K562 (cell line): ENCODE results near the gene C19orf67. TPM values are rescaled to one million over a fixed set of nuclear protein-coding genes. Genes with fewer than 3 reads are reported as not detected.

Experiments
- CC2D1A ChIP-seq: fragments of 450-650 bp; IDR thresholded peaks from 2 replicates; pipeline ENCODE4 v1.6.1; 2017; ENCODE audit warnings: mild to moderate bottlenecking
- DPF2 ChIP-seq: fragments of 450-650 bp; IDR thresholded peaks from 2 replicates; pipeline ENCODE4 v1.6.1; 2016
- EGR1 ChIP-seq: fragments of 450-650 bp; conservative IDR thresholded peaks from 2 replicates; pipeline ENCODE4 v1.6.1; 2017; ENCODE audit warnings: mild to moderate bottlenecking
- HDAC3 ChIP-seq: fragments of 450-650 bp; IDR thresholded peaks from 2 replicates; pipeline ENCODE4 v1.6.1; 2018; ENCODE audit warnings: borderline replicate concordance, mild to moderate bottlenecking, moderate library complexity; ENCODE audit not compliant: partially characterized antibody
- HMGN3 ChIP-seq: IDR thresholded peaks from 2 replicates; pipeline ENCODE4 v1.6.1; 2011; ENCODE audit warnings: borderline replicate concordance, low read depth, mild to moderate bottlenecking, mixed read lengths, low read length; ENCODE audit not compliant: insufficient read length; ENCODE audit errors: extremely low read depth
- HNRNPUL1 ChIP-seq: fragments of 200-400 bp; formaldehyde crosslinking; IDR thresholded peaks from 2 replicates; pipeline ENCODE4 v1.6.1; 2017; ENCODE audit warnings: low read length
- JUND ChIP-seq, 2 experiments: IDR thresholded peaks; 2 replicates in 1 of 2; 3 replicates in 1 of 2; pipeline ENCODE4 v1.6.1; 2011; ENCODE audit warnings: borderline replicate concordance in 2 of 2, low read depth in 2 of 2, low read length in 2 of 2, improper control_type of control experiment in 1 of 2, missing biosample characterization in 1 of 2, missing genetic modification characterization in 1 of 2, missing genetic modification reagents in 1 of 2
- KDM5B ChIP-seq: fragments of 200-600 bp; sonication (generic); IDR thresholded peaks from 2 replicates; pipeline ENCODE4 v1.6.1; 2012; ENCODE audit warnings: low read depth, mild to moderate bottlenecking, moderate library complexity, low read length, control low read depth, inconsistent platforms; ENCODE audit not compliant: insufficient replicate concordance
- KLF1 ChIP-seq: fragments of 450-650 bp; IDR thresholded peaks from 2 replicates; pipeline ENCODE4 v1.6.1; 2016; ENCODE audit warnings: missing genetic modification characterization, missing compliant biosample characterization
- KLF13 ChIP-seq: fragments of 450-650 bp; IDR thresholded peaks from 2 replicates; pipeline ENCODE4 v1.6.1; 2016; ENCODE audit warnings: missing genetic modification characterization, low read depth, mild to moderate bottlenecking, missing compliant biosample characterization, moderate library complexity, borderline replicate concordance
- MEF2D ChIP-seq: conservative IDR thresholded peaks from 2 replicates; pipeline ENCODE4 v1.6.1; 2016; ENCODE audit warnings: low read depth, missing genetic modification characterization, missing compliant biosample characterization
- RFX7 ChIP-seq: fragments of 250-450 bp; sonication (Bioruptor Pico); IDR thresholded peaks from 2 replicates; pipeline ENCODE4 v1.5.1; 2021; ENCODE audit warnings: mild to moderate bottlenecking
- SMARCA4 ChIP-seq: fragments of 450-650 bp; IDR thresholded peaks from 2 replicates; pipeline ENCODE4 v1.6.1; 2016
- SNIP1 ChIP-seq: fragments of 450-650 bp; IDR thresholded peaks from 2 replicates; pipeline ENCODE4 v1.7.1; 2017; ENCODE audit warnings: low read depth, mild to moderate bottlenecking
- SREBF1 ChIP-seq: fragments of 150-350 bp; IDR thresholded peaks from 2 replicates; pipeline ENCODE4 v1.6.1; 2014; ENCODE audit warnings: antibody characterized with exemption, low read depth, low read length, borderline replicate concordance
- SRSF9 ChIP-seq: fragments of 200-400 bp; formaldehyde crosslinking; IDR thresholded peaks from 2 replicates; pipeline ENCODE4 v1.6.1; 2017; ENCODE audit warnings: low read depth, low read length, borderline replicate concordance
- TAF15 ChIP-seq: fragments of 200-400 bp; formaldehyde crosslinking; IDR thresholded peaks from 2 replicates; pipeline ENCODE4 v1.6.1; 2017; ENCODE audit warnings: mild to moderate bottlenecking, low read depth, low read length, moderate library complexity
- TRIM28 ChIP-seq: fragments of 450-650 bp; IDR thresholded peaks from 2 replicates; pipeline ENCODE4 v1.6.1; 2017
- TSC22D4 ChIP-seq: fragments of 450-650 bp; IDR thresholded peaks from 2 replicates; pipeline ENCODE4 v1.6.1; 2016; ENCODE audit warnings: missing genetic modification characterization, missing biosample characterization, control low read depth
- ZC3H4 ChIP-seq: sonication (generic); formaldehyde crosslinking; IDR thresholded peaks from 2 replicates; pipeline ENCODE4 v1.9.0; 2021; ENCODE audit warnings: missing genetic modification reagents, borderline replicate concordance
- ZNF316 ChIP-seq: fragments of 450-650 bp; IDR thresholded peaks from 2 replicates; pipeline ENCODE4 v1.6.1; 2016
- polyA plus RNA-seq, 8 experiments: library from polyadenylated mRNA; depleted of rRNA in 4 of 8; stranded (reverse) in 5 of 8; unstranded in 3 of 8; fragments of >200 nt; fragmentation: Nextera tagmentation in 2 of 8; fragmentation: Illumina TruSeq in 1 of 8; extraction: Ambion mirVana in 2 of 8; extraction: Trizol in 1 of 8; gene quantifications; 2 replicates each; pipeline versions ENCODE4 v1.2.1 to v1.2.3, GENCODE V29; 2011 to 2014; ENCODE audit warnings: inconsistent platforms in 1 of 8, missing spikeins in 1 of 8
- total RNA-seq, 7 experiments: library from RNA; depleted of rRNA in 6 of 7; stranded (reverse); fragments of >200 nt in 6 of 7; fragmentation: Illumina TruSeq in 2 of 7; extraction: Trizol in 2 of 7; gene quantifications; 2 replicates each; pipeline versions ENCODE4 v1.2.1 to v1.2.3, GENCODE V29; 2011 to 2021; ENCODE audit warnings: low replicate concordance in 1 of 7
- TF ChIP-seq, protein P1 (sequence below): fragments of 450-650 bp; IDR thresholded peaks from 2 replicates; pipeline ENCODE4 v1.7.0; 2016; ENCODE audit warnings: borderline replicate concordance
- TF ChIP-seq, protein P2 (sequence below): fragments of 450-650 bp; formaldehyde crosslinking; IDR thresholded peaks from 2 replicates; pipeline ENCODE4 v1.4.0; 2022; ENCODE audit warnings: mild to moderate bottlenecking, moderate library complexity
- TF ChIP-seq, protein P3 (sequence below): fragments of 450-650 bp; IDR thresholded peaks from 2 replicates; pipeline ENCODE4 v1.7.1; 2018; ENCODE audit warnings: mild to moderate bottlenecking, low read depth; ENCODE audit not compliant: partially characterized antibody

C19orf67 gene
- total and polyA plus RNA-seq, 9 of the 15 experiments (the other 6 are each of a cell fraction or from before 2014, with no cell fraction given), result 0.29 to 1.8 (median 0.51) TPM; not detected in 3

DNA sequence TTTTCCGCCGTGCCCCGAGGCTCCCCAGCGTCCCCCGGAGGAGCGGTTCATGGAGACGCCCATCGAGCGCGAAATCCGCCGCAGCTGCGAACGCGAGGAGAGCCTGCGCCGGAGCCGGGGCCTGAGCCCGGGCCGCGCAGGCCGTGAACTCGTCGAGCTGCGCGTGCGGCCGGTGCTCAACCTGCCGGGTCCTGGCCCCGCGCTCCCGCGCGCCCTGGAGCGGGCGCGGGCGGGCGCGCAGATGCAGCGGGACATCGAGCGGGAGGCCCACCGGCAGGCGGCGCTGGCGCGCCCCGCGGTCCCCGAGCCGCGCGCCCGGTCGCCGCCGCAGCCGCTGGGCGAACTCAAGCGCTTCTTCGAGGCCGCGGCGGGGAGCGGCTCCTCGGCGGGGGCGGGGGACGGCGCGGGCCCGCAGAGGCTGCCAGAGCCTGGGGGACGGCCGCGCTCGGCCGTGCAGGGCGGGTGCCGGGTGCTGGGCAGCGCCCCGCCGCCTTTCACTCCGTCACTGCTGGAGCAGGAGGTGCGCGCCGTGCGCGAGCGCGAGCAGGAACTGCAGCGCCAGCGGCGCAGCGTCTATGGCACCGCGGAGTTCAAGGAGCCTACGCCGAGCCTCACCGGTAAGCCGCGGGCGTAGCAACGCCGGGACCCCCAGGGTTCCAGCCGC is 12.2 kb downstream of the C19orf67 start (continued):
- TF ChIP-seq HDAC3 (no peak), KLF1 (no peak), EGR1 (no peak), TRIM28 (no peak), SMARCA4 (no peak), TSC22D4 (no peak), TAF15 (no peak; the same call in 1 of the 2 replicates), SRSF9 (no peak), RFX7 (CRISPR knock-in tag) (no peak), MEF2D (tag) (no peak), SREBF1 (no peak), HMGN3 (peak; percentile 80), ZNF316 (no peak), KDM5B (peak; percentile 14), KLF13 (no peak), ZC3H4 (no peak), CC2D1A (no peak), SNIP1 (no peak), HNRNPUL1 (no peak), DPF2 (no peak), JUND (IDR thresholded peaks at IDR 0.05; ENCODE audit: borderline replicate concordance, low read depth, low read length) (no peak), JUND (tag; IDR thresholded peaks at IDR 0.05; ENCODE audit: borderline replicate concordance, low read depth, low read length) (no peak)
- TF ChIP-seq, protein P1, sequence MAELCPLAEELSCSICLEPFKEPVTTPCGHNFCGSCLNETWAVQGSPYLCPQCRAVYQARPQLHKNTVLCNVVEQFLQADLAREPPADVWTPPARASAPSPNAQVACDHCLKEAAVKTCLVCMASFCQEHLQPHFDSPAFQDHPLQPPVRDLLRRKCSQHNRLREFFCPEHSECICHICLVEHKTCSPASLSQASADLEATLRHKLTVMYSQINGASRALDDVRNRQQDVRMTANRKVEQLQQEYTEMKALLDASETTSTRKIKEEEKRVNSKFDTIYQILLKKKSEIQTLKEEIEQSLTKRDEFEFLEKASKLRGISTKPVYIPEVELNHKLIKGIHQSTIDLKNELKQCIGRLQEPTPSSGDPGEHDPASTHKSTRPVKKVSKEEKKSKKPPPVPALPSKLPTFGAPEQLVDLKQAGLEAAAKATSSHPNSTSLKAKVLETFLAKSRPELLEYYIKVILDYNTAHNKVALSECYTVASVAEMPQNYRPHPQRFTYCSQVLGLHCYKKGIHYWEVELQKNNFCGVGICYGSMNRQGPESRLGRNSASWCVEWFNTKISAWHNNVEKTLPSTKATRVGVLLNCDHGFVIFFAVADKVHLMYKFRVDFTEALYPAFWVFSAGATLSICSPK, result no peak
- TF ChIP-seq, protein P2, sequence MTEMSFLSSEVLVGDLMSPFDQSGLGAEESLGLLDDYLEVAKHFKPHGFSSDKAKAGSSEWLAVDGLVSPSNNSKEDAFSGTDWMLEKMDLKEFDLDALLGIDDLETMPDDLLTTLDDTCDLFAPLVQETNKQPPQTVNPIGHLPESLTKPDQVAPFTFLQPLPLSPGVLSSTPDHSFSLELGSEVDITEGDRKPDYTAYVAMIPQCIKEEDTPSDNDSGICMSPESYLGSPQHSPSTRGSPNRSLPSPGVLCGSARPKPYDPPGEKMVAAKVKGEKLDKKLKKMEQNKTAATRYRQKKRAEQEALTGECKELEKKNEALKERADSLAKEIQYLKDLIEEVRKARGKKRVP (CRISPR knock-in tag), result no peak
- TF ChIP-seq, protein P3, sequence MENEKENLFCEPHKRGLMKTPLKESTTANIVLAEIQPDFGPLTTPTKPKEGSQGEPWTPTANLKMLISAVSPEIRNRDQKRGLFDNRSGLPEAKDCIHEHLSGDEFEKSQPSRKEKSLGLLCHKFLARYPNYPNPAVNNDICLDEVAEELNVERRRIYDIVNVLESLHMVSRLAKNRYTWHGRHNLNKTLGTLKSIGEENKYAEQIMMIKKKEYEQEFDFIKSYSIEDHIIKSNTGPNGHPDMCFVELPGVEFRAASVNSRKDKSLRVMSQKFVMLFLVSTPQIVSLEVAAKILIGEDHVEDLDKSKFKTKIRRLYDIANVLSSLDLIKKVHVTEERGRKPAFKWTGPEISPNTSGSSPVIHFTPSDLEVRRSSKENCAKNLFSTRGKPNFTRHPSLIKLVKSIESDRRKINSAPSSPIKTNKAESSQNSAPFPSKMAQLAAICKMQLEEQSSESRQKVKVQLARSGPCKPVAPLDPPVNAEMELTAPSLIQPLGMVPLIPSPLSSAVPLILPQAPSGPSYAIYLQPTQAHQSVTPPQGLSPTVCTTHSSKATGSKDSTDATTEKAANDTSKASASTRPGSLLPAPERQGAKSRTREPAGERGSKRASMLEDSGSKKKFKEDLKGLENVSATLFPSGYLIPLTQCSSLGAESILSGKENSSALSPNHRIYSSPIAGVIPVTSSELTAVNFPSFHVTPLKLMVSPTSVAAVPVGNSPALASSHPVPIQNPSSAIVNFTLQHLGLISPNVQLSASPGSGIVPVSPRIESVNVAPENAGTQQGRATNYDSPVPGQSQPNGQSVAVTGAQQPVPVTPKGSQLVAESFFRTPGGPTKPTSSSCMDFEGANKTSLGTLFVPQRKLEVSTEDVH, result no peak
